ENCODE measurements around the gene SPG7. TPM values are rescaled to one million over a fixed set of nuclear protein-coding genes. Genes with fewer than 3 reads are reported as not detected.

SPG7 gene
- total and polyA plus RNA-seq, 5 donors = 81.9 to 101 (median 94.5) TPM

- Histone ChIP-seq H3K4me3 (ENCODE audit: low read length) (no peak overlapping the region), H3K27ac (ENCODE audit: low read length) (no peak overlapping the region), H3K9me3 (ENCODE audit: control insufficient read depth, low read length) (no peaks in the 10 kb centered on the region), H3K4me1 (ENCODE audit: control insufficient read depth, insufficient read depth, low read length) (no peaks in the 10 kb centered on the region), H3K27me3 (ENCODE audit: control insufficient read depth, insufficient read depth) (no peaks in the 10 kb centered on the region)
- 84% methylated on average over 9 of the region's 9 CpGs for WGBS
- ATAC-seq = peak in 1 of 2 donors; percentile 40
- no peak for DNase-seq
- intact Hi-C loops (cut with DNase I) = no loop called here
Observed at GRCh38 chr16:89606006-89606405, 97.8 kb downstream of the SPG7 start.

Other genes starting within 250 kb of the SPG7 start
- gene ANKRD11, start 17.8 kb upstream of the SPG7 start, total RNA-seq = 10 to 100 TPM; 92.6 to 98.9 (median 96.9) TPM
- gene ANKRD11, start 17.8 kb upstream of the SPG7 start, polyA plus RNA-seq = 75.3 TPM
- gene RPL13, start 52.3 kb downstream of the SPG7 start, total RNA-seq = 1,000 to 10,000 TPM; 1,148 to 1,505 (median 1,262) TPM
- gene RPL13, start 52.3 kb downstream of the SPG7 start, polyA plus RNA-seq = 3,185 TPM
- gene CPNE7, start 67.4 kb downstream of the SPG7 start, total RNA-seq = not detected
- gene CPNE7, start 67.4 kb downstream of the SPG7 start, polyA plus RNA-seq = not detected
- gene DPEP1, start 105.2 kb downstream of the SPG7 start, total RNA-seq = under 1 TPM in 2 of 4 donors, not detected in 2; 0.31 to 0.53 TPM
- gene DPEP1, start 105.2 kb downstream of the SPG7 start, polyA plus RNA-seq = 0.18 TPM
- 10 to 100 TPM; 36.2 to 48.8 (median 38.7) TPM for gene CHMP1A, start 149.3 kb downstream of the SPG7 start, total RNA-seq
- 35.1 TPM for gene CHMP1A, start 149.3 kb downstream of the SPG7 start, polyA plus RNA-seq
- 1 to 10 TPM; 1.4 to 5.3 (median 3.3) TPM for gene SPATA33, start 149.4 kb downstream of the SPG7 start, total RNA-seq
- 2.4 TPM for gene SPATA33, start 149.4 kb downstream of the SPG7 start, polyA plus RNA-seq
- 10 to 100 TPM; 21.4 to 29.7 (median 26.9) TPM for gene CDK10, start 178.3 kb downstream of the SPG7 start, total RNA-seq
- gene CDK10, start 178.3 kb downstream of the SPG7 start, polyA plus RNA-seq = 25.7 TPM
- 1 to 10 TPM; 2.3 to 5.2 (median 3.6) TPM for gene SPATA2L, start 193.3 kb downstream of the SPG7 start, total RNA-seq
- gene SPATA2L, start 193.3 kb downstream of the SPG7 start, polyA plus RNA-seq = 3.1 TPM
- gene VPS9D1, start 212.5 kb downstream of the SPG7 start, total RNA-seq = 10 to 100 TPM; 10.6 to 16.3 (median 14.8) TPM
- gene VPS9D1, start 212.5 kb downstream of the SPG7 start, polyA plus RNA-seq = 18.4 TPM
- 10 to 100 TPM; 12.4 to 16.2 (median 14.9) TPM for gene ZNF276, start 213.1 kb downstream of the SPG7 start, total RNA-seq
- gene ZNF276, start 213.1 kb downstream of the SPG7 start, polyA plus RNA-seq = 12.1 TPM